CD4-positive, CD25-positive, alpha-beta regulatory T cell (primary cell): Measurements from ENCODE around the gene OSBPL3. TPM values are rescaled to one million over a fixed set of nuclear protein-coding genes. Genes with fewer than 3 reads are reported as not detected.
"Not testable (repeated sequence)": the region's sequence is repeated elsewhere in the genome, so short reads cannot be mapped to it uniquely, and the experiment has no call there.

Experiments used
- ATAC-seq, 2 donors: fragments of 150-1000 bp; cut with Tn5 transposase; one replicate each; pipeline ENCODE4 v1.10.0; 2021; ENCODE audit warnings: low read depth in 2 of 2, moderate number of reproducible peaks in 2 of 2, moderate library complexity in 1 of 2
- DNase-seq, 3 donors: peaks; one replicate each; pipeline versions ENCODE4 v3.0.0 to v3.0.0-alpha.2; 2012 to 2022; ENCODE audit warnings: mixed read lengths in 1 of 3
- H3K27ac ChIP-seq: one replicate; pipeline ENCODE4 v1.7.0; 2013; ENCODE audit warnings: mild to moderate bottlenecking, low read length; ENCODE audit not compliant: insufficient read depth, poor library complexity, severe bottlenecking
- H3K27me3 ChIP-seq: one replicate; pipeline ENCODE4 v1.7.0; 2013; ENCODE audit warnings: low read length; ENCODE audit not compliant: control insufficient read depth, insufficient read depth
- H3K36me3 ChIP-seq: one replicate; pipeline ENCODE4 v1.7.0; 2013; ENCODE audit warnings: mild to moderate bottlenecking, low read length, moderate library complexity; ENCODE audit not compliant: control insufficient read depth, insufficient read depth
- H3K4me1 ChIP-seq: 2 replicates; pipeline ENCODE4 v1.7.0; 2013; ENCODE audit warnings: mild to moderate bottlenecking, low read length; ENCODE audit not compliant: insufficient read depth, control insufficient read depth, poor library complexity, severe bottlenecking
- H3K4me3 ChIP-seq: one replicate; pipeline ENCODE4 v1.7.0; 2013; ENCODE audit warnings: low read depth, mild to moderate bottlenecking, low read length, moderate library complexity
- H3K9me3 ChIP-seq, 2 experiments: 1 replicate in 1 of 2; 2 replicates in 1 of 2; pipeline ENCODE4 v1.7.0; 2013; ENCODE audit warnings: low read length in 2 of 2, mild to moderate bottlenecking in 1 of 2, moderate library complexity in 1 of 2; ENCODE audit not compliant: control insufficient read depth in 2 of 2
- H3K27ac Mint-ChIP-seq, 3 donors: one replicate each; pipeline ENCODE4 v1.8.0; 2020 to 2022; ENCODE audit warnings: mild to moderate bottlenecking in 3 of 3, mixed read lengths in 3 of 3, moderate library complexity in 2 of 3
- H3K27me3 Mint-ChIP-seq: one replicate; pipeline ENCODE4 v1.8.0; 2022; ENCODE audit warnings: mild to moderate bottlenecking, mixed read lengths
- H3K36me3 Mint-ChIP-seq: one replicate; pipeline ENCODE4 v1.8.0; 2020; ENCODE audit warnings: mixed read lengths
- H3K4me1 Mint-ChIP-seq, 4 donors: one replicate each; pipeline ENCODE4 v1.8.0; 2020 to 2022; ENCODE audit warnings: mixed read lengths in 4 of 4, mild to moderate bottlenecking in 1 of 4
- H3K4me3 Mint-ChIP-seq, 4 donors: one replicate each; pipeline ENCODE4 v1.8.0; 2020 to 2022; ENCODE audit warnings: mild to moderate bottlenecking in 4 of 4, mixed read lengths in 4 of 4, moderate library complexity in 3 of 4
- H3K9me3 Mint-ChIP-seq, 7 donors: one replicate each; pipeline ENCODE4 v1.8.0; 2020 to 2022; ENCODE audit warnings: mixed read lengths in 7 of 7, mild to moderate bottlenecking in 3 of 7, moderate library complexity in 2 of 7
- polyA plus RNA-seq, 4 donors: library from polyadenylated mRNA; unstranded; fragments of 300-500 nt; fragmentation: Illumina TruSeq; gene quantifications; one replicate each; pipeline ENCODE4 v1.2.3, GENCODE V29; 2021
- total RNA-seq: library from RNA; stranded (reverse); gene quantifications from one replicate; pipeline ENCODE4 v1.2.3, GENCODE V29; 2022

Gene OSBPL3
- total RNA-seq (43.0 TPM), polyA plus RNA-seq (10 to 100 TPM in 2 of 4 donors, 1 to 10 TPM in 2; 9.1 to 14.5 (median 11.9) TPM)

GRCh38 chr7:24979863-24980533 is at the start of gene OSBPL3:
TSS of gene OSBPL3 (minus strand) at chr7:24980178. CDS start at chr7:24892472, 87,706 bp downstream.
- Histone ChIP-seq H3K36me3 (no peaks in the 10 kb centered on the region), H3K9me3 (no peaks in the 10 kb centered on the region), H3K27ac (peak within 1 kb of the TSS; percentile 82), H3K4me1 (peaks cover 52% of the 10 kb centered on the region), H3K4me3 (peak within 1 kb of the TSS; percentile 86), H3K27me3 (no peaks in the 10 kb centered on the region)
- peak within 1 kb of the TSS; percentile 94 to 100 (median 98) for H3K4me3 Mint-ChIP-seq
- H3K4me1 Mint-ChIP-seq = peaks cover 32 to 65% (median 50%) of the 10 kb centered on the region in 4 donors
- DNase-seq (peak; percentile 94 to 97 (median 95)), ATAC-seq (peak; percentile 85 to 86)
- H3K9me3 Mint-ChIP-seq = peaks cover 0 to 2% (median 0%) of the 10 kb centered on the region in 7 donors
- H3K27me3 Mint-ChIP-seq = peaks cover 10% of the 10 kb centered on the region
- H3K27ac Mint-ChIP-seq = peak within 1 kb of the TSS; percentile 91 to 94 (median 92)
- H3K36me3 Mint-ChIP-seq = peaks cover 4% of the 10 kb centered on the region

GRCh38 chr7:25029075-25029474 is 49.1 kb upstream of the OSBPL3 start:
- Mint-ChIP-seq H3K27ac (peak overlapping the region; percentile 83 to 99 (median 90)), H3K4me1 (peaks cover 6 to 52% (median 33%) of the 10 kb centered on the region in 4 donors), H3K9me3 (peaks cover 0 to 4% (median 0%) of the 10 kb centered on the region in 7 donors), H3K27me3 (peaks cover 3% of the 10 kb centered on the region), H3K4me3 (peak overlapping the region in 3 of 4 donors; percentile 50 to 71 (median 60)), H3K36me3 (peaks cover 4% of the 10 kb centered on the region)
- H3K36me3 ChIP-seq = no peaks in the 10 kb centered on the region
- ATAC-seq (peak; percentile 25 to 54), DNase-seq (peak in 1 of 3 donors; percentile 45)
- H3K4me1 ChIP-seq = peaks cover 31% of the 10 kb centered on the region
- no peaks in the 10 kb centered on the region for H3K27me3 ChIP-seq
- H3K9me3 ChIP-seq = no peaks in the 10 kb centered on the region
- H3K4me3 ChIP-seq = peak overlapping the region; percentile 64
- peak overlapping the region; percentile 64 for H3K27ac ChIP-seq

GRCh38 chr7:25028370-25029021 is 48.5 kb upstream of the OSBPL3 start:
- H3K4me1 Mint-ChIP-seq = peaks cover 6 to 52% (median 33%) of the 10 kb centered on the region in 4 donors
- peak overlapping the region; percentile 83 to 99 (median 90) for H3K27ac Mint-ChIP-seq
- peak overlapping the region; percentile 64 for H3K4me3 ChIP-seq
- ATAC-seq (peak; percentile 64 to 75), DNase-seq (peak in 2 of 3 donors; percentile 48 to 70)
- peak overlapping the region; percentile 64 for H3K27ac ChIP-seq
- peaks cover 4% of the 10 kb centered on the region for H3K36me3 Mint-ChIP-seq
- H3K4me1 ChIP-seq = peaks cover 31% of the 10 kb centered on the region
- H3K4me3 Mint-ChIP-seq = peak overlapping the region in 3 of 4 donors; percentile 50 to 71 (median 60)
- H3K9me3 ChIP-seq = no peaks in the 10 kb centered on the region
- H3K27me3 Mint-ChIP-seq = peaks cover 4% of the 10 kb centered on the region
- peaks cover 0 to 4% (median 0%) of the 10 kb centered on the region in 7 donors for H3K9me3 Mint-ChIP-seq
- H3K36me3 ChIP-seq = no peaks in the 10 kb centered on the region
- H3K27me3 ChIP-seq = no peaks in the 10 kb centered on the region

GRCh38 chr7:25026156-25026555 is 46.2 kb upstream of the OSBPL3 start:
- DNase-seq = no peak
- ATAC-seq = no peak
- no peak overlapping the region for H3K4me3 Mint-ChIP-seq
- H3K4me3 ChIP-seq = no peak overlapping the region
- H3K9me3 ChIP-seq = no peaks in the 10 kb centered on the region
- H3K4me1 ChIP-seq = peaks cover 25% of the 10 kb centered on the region
- H3K9me3 Mint-ChIP-seq = peaks cover 0 to 4% (median 0%) of the 10 kb centered on the region in 7 donors
- peaks cover 7% of the 10 kb centered on the region for H3K27me3 Mint-ChIP-seq
- H3K36me3 ChIP-seq = no peaks in the 10 kb centered on the region
- H3K27ac Mint-ChIP-seq = peak overlapping the region in 1 of 3 donors; percentile 33
- H3K4me1 Mint-ChIP-seq = peaks cover 6 to 40% (median 25%) of the 10 kb centered on the region in 4 donors
- H3K36me3 Mint-ChIP-seq = peaks cover 4% of the 10 kb centered on the region
- H3K27me3 ChIP-seq = no peaks in the 10 kb centered on the region
- H3K27ac ChIP-seq = no peak overlapping the region

GRCh38 chr7:25025218-25025671 is 45.3 kb upstream of the OSBPL3 start:
- DNase-seq (no peak), ATAC-seq (no peak)
- H3K27me3 Mint-ChIP-seq = peaks cover 9% of the 10 kb centered on the region
- Histone ChIP-seq H3K27me3 (no peaks in the 10 kb centered on the region), H3K4me1 (peaks cover 21% of the 10 kb centered on the region), H3K9me3 (no peaks in the 10 kb centered on the region), H3K36me3 (no peaks in the 10 kb centered on the region), H3K4me3 (no peak overlapping the region), H3K27ac (no peak overlapping the region)
- H3K27ac Mint-ChIP-seq = peak overlapping the region in 2 of 3 donors; percentile 27 to 33
- H3K9me3 Mint-ChIP-seq = peaks cover 0 to 4% (median 0%) of the 10 kb centered on the region in 7 donors
- H3K4me3 Mint-ChIP-seq = no peak overlapping the region
- peaks cover 11 to 31% (median 18%) of the 10 kb centered on the region in 4 donors for H3K4me1 Mint-ChIP-seq
- peaks cover 4% of the 10 kb centered on the region for H3K36me3 Mint-ChIP-seq

GRCh38 chr7:25024066-25024465 is 44.1 kb upstream of the OSBPL3 start:
- H3K4me3 ChIP-seq = no peak overlapping the region
- H3K27ac Mint-ChIP-seq = no peak overlapping the region
- ATAC-seq (no peak), DNase-seq (no peak)
- H3K4me1 ChIP-seq = peaks cover 16% of the 10 kb centered on the region
- H3K27me3 Mint-ChIP-seq = peaks cover 12% of the 10 kb centered on the region
- H3K9me3 ChIP-seq = no peaks in the 10 kb centered on the region
- peaks cover 11 to 21% (median 12%) of the 10 kb centered on the region in 4 donors for H3K4me1 Mint-ChIP-seq
- H3K36me3 Mint-ChIP-seq = no peaks in the 10 kb centered on the region
- H3K9me3 Mint-ChIP-seq = peaks cover 0 to 4% (median 0%) of the 10 kb centered on the region in 7 donors
- H3K36me3 ChIP-seq = no peaks in the 10 kb centered on the region
- H3K27ac ChIP-seq = no peak overlapping the region
- no peak overlapping the region for H3K4me3 Mint-ChIP-seq
- no peaks in the 10 kb centered on the region for H3K27me3 ChIP-seq

- not testable (repeated sequence) for H3K27me3 ChIP-seq, H3K4me1 ChIP-seq, H3K4me3 ChIP-seq, H3K4me3 Mint-ChIP-seq, DNase-seq, H3K9me3 ChIP-seq, H3K27ac Mint-ChIP-seq, H3K4me1 Mint-ChIP-seq, H3K9me3 Mint-ChIP-seq, ATAC-seq, H3K36me3 Mint-ChIP-seq, H3K36me3 ChIP-seq, H3K27ac ChIP-seq
- peaks cover 17% of the 10 kb centered on the region for H3K27me3 Mint-ChIP-seq
Observed at GRCh38 chr7:25017671-25018070, 37.7 kb upstream of the OSBPL3 start.
